Activated naive CD4-positive, alpha-beta T cell treated with anti-CD3 and anti-CD28 coated beads for 36 hours (primary cell): ENCODE measurements around the gene SRGN. TPM values are rescaled to one million over a fixed set of nuclear protein-coding genes. Genes with fewer than 3 reads are reported as not detected.
"Not testable (repeated sequence)": the region's sequence is repeated elsewhere in the genome, so short reads cannot be mapped to it uniquely, and the experiment has no call there.

Experiments
- CTCF ChIA-PET: fragments of 350-600 bp; sonication (Branson Sonifier 250); formaldehyde crosslinking; loops from one replicate; lab custom pipeline; 2021; ENCODE audit warnings: antibody characterized with exemption; lab: Charles Lee
- DNase-seq: peaks from one replicate; pipeline ENCODE4 v3.0.0-alpha.2; 2020
- H3K27ac Mint-ChIP-seq: one replicate; pipeline ENCODE4 v1.8.0; 2021; ENCODE audit warnings: mild to moderate bottlenecking, mixed read lengths
- H3K27me3 Mint-ChIP-seq: one replicate; pipeline ENCODE4 v1.8.0; 2021; ENCODE audit warnings: low read depth, mixed read lengths
- H3K36me3 Mint-ChIP-seq: one replicate; pipeline ENCODE4 v1.8.0; 2021; ENCODE audit warnings: low read depth, mixed read lengths
- H3K4me1 Mint-ChIP-seq: one replicate; pipeline ENCODE4 v1.8.0; 2021; ENCODE audit warnings: low read depth, mixed read lengths
- H3K4me3 Mint-ChIP-seq: one replicate; pipeline ENCODE4 v1.8.0; 2021; ENCODE audit warnings: mild to moderate bottlenecking, moderate library complexity, mixed read lengths
- H3K9me3 Mint-ChIP-seq: one replicate; pipeline ENCODE4 v1.8.0; 2021; ENCODE audit warnings: mixed read lengths
- intact Hi-C: fragments of 100-400 bp; cut with micrococcal nuclease; formaldehyde crosslinking; loops from one replicate; pipeline ENCODE4 v1.15.1; 2023
- total RNA-seq, 2 experiments: library from RNA; stranded (reverse); gene quantifications; one replicate each; pipeline ENCODE4 v1.2.3, GENCODE V29; 2021

SRGN gene, protein sequence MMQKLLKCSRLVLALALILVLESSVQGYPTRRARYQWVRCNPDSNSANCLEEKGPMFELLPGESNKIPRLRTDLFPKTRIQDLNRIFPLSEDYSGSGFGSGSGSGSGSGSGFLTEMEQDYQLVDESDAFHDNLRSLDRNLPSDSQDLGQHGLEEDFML
- total RNA-seq, result 100 to 1,000 TPM; 197 to 198 TPM

DNA sequence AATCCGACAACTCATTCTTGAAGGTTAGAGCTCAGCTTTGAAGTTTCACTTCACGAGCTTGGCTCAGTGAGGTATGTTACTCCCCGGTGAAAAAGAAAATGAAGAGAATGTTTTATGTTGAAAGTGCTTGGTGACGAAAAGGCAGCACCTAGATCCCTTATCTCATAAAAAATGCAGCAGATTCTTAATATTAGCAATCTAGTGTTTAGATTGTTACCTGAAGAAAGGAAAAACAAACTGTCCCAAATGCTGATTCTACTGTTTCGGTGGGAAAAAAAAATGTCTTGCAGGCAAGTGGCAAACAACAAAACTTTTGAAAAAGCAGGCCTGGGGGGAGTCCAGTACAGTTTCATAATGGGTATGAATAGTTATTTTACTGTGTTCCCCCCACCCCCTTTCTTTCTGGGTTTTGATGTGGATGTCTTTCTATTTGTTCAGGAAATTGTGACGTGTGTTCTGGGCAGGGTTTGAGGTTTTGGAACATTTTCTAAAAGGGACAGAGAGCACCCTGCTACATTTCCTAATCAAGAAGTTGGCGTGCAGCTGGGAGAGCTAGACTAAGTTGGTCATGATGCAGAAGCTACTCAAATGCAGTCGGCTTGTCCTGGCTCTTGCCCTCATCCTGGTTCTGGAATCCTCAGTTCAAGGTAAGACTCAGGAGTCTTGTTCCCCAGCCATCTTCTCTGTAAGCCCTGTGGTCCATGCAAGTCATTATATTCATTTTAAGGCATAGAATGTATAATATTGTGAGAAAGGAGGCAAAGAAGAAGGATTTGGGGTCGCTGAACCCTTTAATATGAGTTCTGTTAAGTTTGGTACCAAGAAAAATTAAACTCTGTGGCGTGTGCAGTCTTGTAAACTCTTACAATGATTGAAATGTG is at the start of gene SRGN:
SRGN (plus strand) TSS at position 514 of the 881 bp plus-strand sequence; CDS start at position 569, 55 bp downstream.
- Mint-ChIP-seq H3K4me3 (peak within 1 kb of the TSS; percentile 89), H3K36me3 (peaks cover 30% of the 10 kb centered on the region), H3K4me1 (peaks cover 59% of the 10 kb centered on the region), H3K27ac (peak within 1 kb of the TSS; percentile 99), H3K9me3 (no peaks in the 10 kb centered on the region), H3K27me3 (no peaks in the 10 kb centered on the region)
- intact Hi-C loops, result loop anchor here (1.0 to 2.0 kb wide), 8 partner anchors 22 to 1491 kb away; partner anchors contain the start of genes HNRNPH3 and PBLD
- CTCF ChIA-PET, result interaction anchor here (0.6 to 1.9 kb wide), 7 partner anchors 22 to 152 kb away, joined by 3 to 13 read pairs (median 5); no protein-coding TSS in a partner anchor
- DNase-seq, result peak; percentile 91

DNA sequence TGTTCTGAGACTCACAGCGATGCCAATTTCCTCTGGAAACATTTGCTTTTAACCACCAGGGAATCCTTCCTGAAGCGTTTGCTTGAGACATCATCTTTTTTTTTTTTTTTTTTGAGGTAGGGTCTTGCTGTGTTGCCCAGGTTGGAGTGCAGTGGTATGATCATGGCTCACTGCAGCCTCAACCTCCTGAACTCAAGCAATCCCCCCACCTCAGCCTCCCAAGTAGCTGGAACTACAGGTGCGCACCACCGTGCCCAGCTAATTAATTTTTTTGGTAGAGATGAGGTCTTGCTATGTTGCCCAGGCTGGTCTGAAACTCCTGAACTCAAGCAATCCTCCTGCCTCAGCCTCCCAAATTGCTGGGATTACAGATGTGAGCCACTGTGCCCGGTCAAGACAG is 47.0 kb upstream of the SRGN start:
- CTCF ChIA-PET, H3K36me3 Mint-ChIP-seq, H3K27ac Mint-ChIP-seq, H3K9me3 Mint-ChIP-seq, H3K27me3 Mint-ChIP-seq, intact Hi-C loops, DNase-seq, H3K4me3 Mint-ChIP-seq: not testable (repeated sequence)
- peaks cover 21% of the 10 kb centered on the region for H3K4me1 Mint-ChIP-seq

DNA sequence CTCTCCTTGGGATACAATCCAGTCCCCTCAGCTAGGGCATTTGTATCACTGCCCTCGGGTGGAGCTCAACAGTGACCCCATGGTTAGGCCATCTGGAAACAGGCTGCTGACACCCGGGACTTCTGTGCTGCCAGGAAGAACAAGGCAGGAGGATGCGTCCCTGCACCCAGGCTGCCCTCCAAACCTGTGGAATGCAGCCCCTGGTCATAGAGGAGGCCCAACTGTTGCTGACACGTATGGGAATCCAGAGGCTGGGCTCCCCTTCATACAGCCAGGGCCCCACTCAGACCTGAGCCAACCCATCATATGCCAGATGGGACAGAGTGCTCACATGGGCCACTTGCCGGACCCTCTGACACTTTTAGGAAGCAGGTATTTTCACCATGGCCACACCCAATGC is 45.5 kb upstream of the SRGN start:
- Mint-ChIP-seq H3K36me3 (no peaks in the 10 kb centered on the region), H3K4me3 (no peak overlapping the region), H3K4me1 (peaks cover 27% of the 10 kb centered on the region), H3K27ac (no peak overlapping the region), H3K27me3 (no peaks in the 10 kb centered on the region), H3K9me3 (no peaks in the 10 kb centered on the region)
- no peak for DNase-seq
- CTCF ChIA-PET, result interaction anchor here (1.0 kb wide), 1 partner anchor 37 kb away, joined by 6 read pairs; no protein-coding TSS in a partner anchor
- intact Hi-C loops, result no loop called here

DNA sequence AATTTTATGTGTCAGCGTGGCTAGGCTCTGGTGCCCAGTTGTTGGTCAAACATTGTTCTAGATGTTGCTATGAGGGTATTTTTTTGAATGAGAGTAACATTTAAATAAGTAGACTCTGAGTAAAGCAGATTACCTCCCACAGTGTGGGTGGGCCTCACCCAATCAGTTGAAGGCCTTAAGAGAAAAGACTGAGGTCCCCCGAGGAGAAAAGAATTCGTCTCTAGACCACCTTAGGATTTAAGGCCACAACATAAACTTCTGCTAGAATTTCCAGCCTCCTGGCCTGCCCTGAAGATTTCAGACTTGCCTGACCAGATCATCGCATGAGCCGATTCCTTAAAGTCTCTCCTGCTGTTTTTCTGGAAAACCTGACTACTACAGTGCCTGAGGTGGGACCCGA is 45.1 kb upstream of the SRGN start:
- Mint-ChIP-seq H3K27ac (no peak overlapping the region), H3K36me3 (no peaks in the 10 kb centered on the region), H3K4me3 (no peak overlapping the region), H3K4me1 (peaks cover 27% of the 10 kb centered on the region), H3K27me3 (no peaks in the 10 kb centered on the region), H3K9me3 (no peaks in the 10 kb centered on the region)
- CTCF ChIA-PET, result interaction anchor here (0.9 to 2.6 kb wide), 2 partner anchors 37 to 44 kb away, joined by 3 to 11 read pairs; no protein-coding TSS in a partner anchor
- intact Hi-C loops, result no loop called here
- DNase-seq, result no peak

DNA sequence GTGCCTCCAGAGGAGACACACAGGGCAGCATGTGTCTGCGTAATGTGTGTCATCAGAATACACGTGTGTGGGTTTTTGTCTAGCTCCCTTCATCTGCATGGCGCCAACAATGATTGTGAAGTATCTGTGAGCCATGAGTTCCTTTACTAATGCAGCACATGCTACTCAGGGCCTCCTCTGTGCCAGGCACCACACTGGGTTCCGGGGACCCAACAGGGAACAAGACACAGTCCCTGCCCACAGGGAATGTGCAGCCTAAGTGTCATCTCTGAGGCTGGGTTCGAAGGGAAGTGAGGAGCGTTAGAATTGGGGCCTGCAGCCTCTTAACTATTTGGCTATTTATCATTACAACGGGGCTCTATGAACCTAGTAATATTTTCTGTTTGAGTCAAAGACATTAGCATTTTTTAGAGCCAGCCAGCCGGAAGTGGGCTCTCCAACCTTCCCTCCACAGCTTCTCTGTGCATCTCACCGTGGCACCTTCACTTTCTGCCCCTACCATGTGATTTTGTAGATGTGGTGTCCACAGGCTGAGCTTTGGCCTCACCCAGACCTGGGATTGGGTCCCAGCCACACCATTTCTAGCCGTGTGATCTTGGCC is 43.9 kb upstream of the SRGN start:
- DNase-seq, result peak; percentile 48
- H3K4me1 Mint-ChIP-seq, result peaks cover 29% of the 10 kb centered on the region
- CTCF ChIA-PET, result interaction anchor here (0.9 to 2.6 kb wide), 7 partner anchors 10 to 47 kb away, joined by 3 to 11 read pairs (median 5); partner anchors contain the start of gene SRGN
- H3K36me3 Mint-ChIP-seq, result no peaks in the 10 kb centered on the region
- H3K27me3 Mint-ChIP-seq, result no peaks in the 10 kb centered on the region
- intact Hi-C loops, result loop anchor here (2.0 kb wide), 2 partner anchors 39 to 79 kb away; no protein-coding TSS in a partner anchor
- H3K4me3 Mint-ChIP-seq, result no peak overlapping the region
- H3K27ac Mint-ChIP-seq, result peak overlapping the region; percentile 87
- H3K9me3 Mint-ChIP-seq, result no peaks in the 10 kb centered on the region

DNA sequence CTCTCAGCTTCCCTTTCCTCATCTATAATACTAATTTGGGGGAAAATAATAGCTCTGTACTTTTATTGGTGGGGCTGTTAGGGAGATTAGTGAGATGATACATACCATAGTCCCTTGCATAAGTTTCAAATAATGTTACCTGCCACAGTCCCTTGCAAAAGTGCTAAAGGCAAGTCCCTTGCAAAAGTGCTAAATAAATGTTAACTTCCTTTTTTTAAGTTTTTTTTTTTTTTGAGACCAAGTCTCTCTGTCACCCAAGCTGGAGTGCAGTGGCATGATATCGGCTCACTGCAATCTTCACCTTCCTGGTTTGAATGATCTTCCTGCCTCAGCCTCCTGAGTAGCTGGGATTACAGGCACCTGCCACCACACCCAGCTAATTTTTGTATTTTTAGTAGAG is 43.4 kb upstream of the SRGN start:
- intact Hi-C loops, result loop anchor here (2.0 kb wide), 2 partner anchors 40 to 78 kb away; no protein-coding TSS in a partner anchor
- Mint-ChIP-seq H3K4me1 (peaks cover 29% of the 10 kb centered on the region), H3K27me3 (no peaks in the 10 kb centered on the region), H3K4me3 (no peak overlapping the region), H3K36me3 (no peaks in the 10 kb centered on the region), H3K27ac (peak overlapping the region; percentile 87), H3K9me3 (no peaks in the 10 kb centered on the region)
- CTCF ChIA-PET, result interaction anchor here (0.7 to 2.6 kb wide), 8 partner anchors 10 to 49 kb away, joined by 3 to 11 read pairs (median 6); partner anchors contain the start of gene SRGN
- DNase-seq, result no peak

DNA sequence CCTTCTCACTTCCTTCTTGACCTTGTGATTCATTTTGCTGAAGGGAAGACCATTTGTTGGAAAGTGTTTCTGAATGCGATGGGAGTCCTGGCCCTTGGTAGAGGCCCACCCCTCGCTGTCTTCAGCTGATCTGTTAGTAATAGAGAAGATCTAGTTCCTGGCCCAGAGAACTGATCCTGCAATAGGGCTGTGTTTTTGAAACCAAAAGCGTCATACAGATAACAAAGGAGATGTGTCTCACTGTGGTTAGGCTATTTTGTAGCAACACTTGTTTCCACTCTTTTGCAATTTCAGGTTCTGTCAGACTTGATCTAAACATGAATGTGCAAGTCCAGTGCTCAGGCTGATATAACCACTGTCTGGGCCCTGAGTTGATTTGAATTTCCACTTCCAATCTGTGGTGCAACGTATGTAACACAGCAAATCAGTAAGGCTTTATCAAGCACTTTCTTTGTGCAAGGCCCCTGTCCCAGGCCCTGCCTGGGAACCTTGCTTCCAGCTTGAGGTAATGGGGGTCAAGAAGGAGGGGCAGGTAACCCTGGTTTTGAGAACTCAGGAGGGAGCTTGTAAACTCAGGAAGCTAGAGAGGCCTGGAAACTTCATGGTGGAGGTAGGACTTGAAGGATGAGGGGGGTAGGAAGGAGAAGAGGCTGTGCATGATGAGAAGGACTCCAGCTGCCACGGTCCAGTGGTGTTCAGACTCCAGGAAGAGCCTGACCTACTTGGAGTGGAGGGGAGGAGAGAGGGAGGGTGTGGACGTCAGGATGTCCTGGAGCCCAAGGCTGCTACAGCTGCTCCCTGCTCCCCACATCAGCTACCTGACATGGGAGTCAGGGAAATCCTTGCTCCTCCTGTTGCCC is 42.2 kb upstream of the SRGN start:
- Mint-ChIP-seq H3K27me3 (no peaks in the 10 kb centered on the region), H3K36me3 (no peaks in the 10 kb centered on the region), H3K27ac (peak overlapping the region; percentile 87), H3K4me3 (no peak overlapping the region), H3K4me1 (peaks cover 29% of the 10 kb centered on the region), H3K9me3 (no peaks in the 10 kb centered on the region)
- DNase-seq, result peak; percentile 60
- CTCF ChIA-PET, result interaction anchor here (0.5 to 2.6 kb wide), 8 partner anchors 9 to 48 kb away, joined by 3 to 11 read pairs (median 4); partner anchors contain the start of gene SRGN
- intact Hi-C loops, result loop anchor here (1.0 to 5.0 kb wide), 6 partner anchors 10 to 177 kb away; partner anchors contain the start of gene HKDC1

DNA sequence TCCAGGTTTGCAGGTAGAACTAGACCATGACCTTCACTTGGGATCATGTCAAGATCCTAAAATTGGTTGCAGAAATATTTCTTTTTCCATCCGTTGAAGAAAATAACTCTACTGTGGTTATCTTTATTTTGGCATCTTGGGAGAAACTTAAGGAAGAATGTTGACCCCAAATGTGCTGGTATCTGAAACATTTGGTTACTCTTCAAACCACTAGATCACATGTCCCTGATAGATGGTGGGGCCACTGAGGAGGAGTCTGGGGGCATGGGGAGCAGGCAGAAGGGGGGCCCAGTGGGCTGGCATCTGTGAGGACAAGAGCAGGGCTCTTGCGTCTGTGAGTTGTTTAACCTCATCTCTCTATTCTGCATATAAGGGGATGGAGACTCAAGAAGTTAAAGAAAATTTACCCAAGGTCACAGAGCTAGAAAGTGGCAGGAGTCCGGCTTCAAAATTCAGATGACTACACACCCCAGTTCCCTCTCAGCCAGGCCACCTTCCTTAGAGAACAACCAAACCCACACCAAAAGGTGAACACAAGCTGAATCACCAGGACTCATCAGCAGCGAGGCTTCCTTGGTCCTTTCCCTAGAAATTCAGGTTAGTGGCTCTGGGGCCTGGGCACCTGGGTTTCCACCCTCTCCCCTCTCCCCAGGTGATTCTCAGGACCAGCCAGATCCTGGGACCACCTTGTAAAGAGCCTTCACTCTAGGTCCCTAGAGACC is 40.6 kb upstream of the SRGN start:
- CTCF ChIA-PET, result interaction anchor here (0.6 to 1.5 kb wide), 4 partner anchors 8 to 42 kb away, joined by 4 to 5 read pairs (median 4); no protein-coding TSS in a partner anchor
- H3K27me3 Mint-ChIP-seq, result no peaks in the 10 kb centered on the region
- no peak for DNase-seq
- peaks cover 35% of the 10 kb centered on the region for H3K4me1 Mint-ChIP-seq
- no peak overlapping the region for H3K27ac Mint-ChIP-seq
- H3K4me3 Mint-ChIP-seq, result no peak overlapping the region
- no peaks in the 10 kb centered on the region for H3K9me3 Mint-ChIP-seq
- intact Hi-C loops, result loop anchor here (5.0 kb wide), 1 partner anchor 175 kb away; the partner anchor contains the start of gene HKDC1
- H3K36me3 Mint-ChIP-seq, result no peaks in the 10 kb centered on the region

DNA sequence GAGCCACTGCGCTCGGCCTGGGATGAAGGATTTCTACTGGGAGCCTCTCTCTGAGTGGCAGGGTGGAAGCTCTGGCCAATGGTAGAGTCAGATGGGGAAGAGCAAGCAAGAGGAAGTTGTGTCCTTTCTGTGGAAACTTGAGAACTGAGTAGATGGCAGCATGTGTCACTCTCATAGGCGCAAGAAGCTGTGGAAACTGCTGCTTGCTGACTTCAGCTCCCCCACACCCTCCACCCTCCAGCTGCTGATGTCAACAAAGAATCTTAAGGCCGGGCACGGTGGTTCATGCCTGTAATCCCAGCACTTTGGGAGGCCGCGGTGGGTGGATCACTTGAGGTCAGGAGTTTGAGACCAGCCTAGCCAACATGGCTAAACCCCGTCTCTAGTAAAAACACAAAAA is 39.8 kb upstream of the SRGN start:
- peaks cover 35% of the 10 kb centered on the region for H3K4me1 Mint-ChIP-seq
- H3K27ac Mint-ChIP-seq, result no peak overlapping the region
- DNase-seq, result peak; percentile 52
- H3K36me3 Mint-ChIP-seq, result no peaks in the 10 kb centered on the region
- CTCF ChIA-PET, result interaction anchor here (1.3 to 1.8 kb wide), 2 partner anchors 17 to 44 kb away, joined by 5 read pairs; no protein-coding TSS in a partner anchor
- H3K4me3 Mint-ChIP-seq, result no peak overlapping the region
- intact Hi-C loops, result loop anchor here (5.0 kb wide), 1 partner anchor 174 kb away; the partner anchor contains the start of gene HKDC1
- no peaks in the 10 kb centered on the region for H3K27me3 Mint-ChIP-seq
- no peaks in the 10 kb centered on the region for H3K9me3 Mint-ChIP-seq

DNA sequence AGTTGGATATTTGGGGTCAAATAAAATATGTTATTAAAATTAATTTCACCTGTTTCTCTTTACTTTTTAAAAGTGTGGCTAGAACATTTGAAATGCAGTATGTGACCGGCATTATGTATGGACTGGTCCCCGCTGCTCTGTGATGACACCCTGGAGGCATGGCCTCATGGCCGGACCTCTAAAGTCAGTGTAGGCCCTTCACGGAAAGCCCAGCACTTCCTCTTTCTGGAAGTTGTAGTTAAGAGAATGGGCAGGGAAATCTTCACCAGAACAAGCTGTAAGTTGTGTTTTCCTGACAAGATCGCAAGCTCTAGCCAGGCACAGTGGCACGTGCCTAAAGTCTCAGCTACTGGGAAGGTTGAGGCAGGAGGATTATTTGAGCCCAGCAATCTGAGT is 38.3 kb upstream of the SRGN start:
- H3K27me3 Mint-ChIP-seq, result no peaks in the 10 kb centered on the region
- H3K4me1 Mint-ChIP-seq, result peaks cover 29% of the 10 kb centered on the region
- H3K4me3 Mint-ChIP-seq, result no peak overlapping the region
- intact Hi-C loops, result loop anchor here (5.0 kb wide), 1 partner anchor 173 kb away; the partner anchor contains the start of gene HKDC1
- H3K9me3 Mint-ChIP-seq, result no peaks in the 10 kb centered on the region
- no peak overlapping the region for H3K27ac Mint-ChIP-seq
- CTCF ChIA-PET, result interaction anchor here (0.9 to 1.8 kb wide), 3 partner anchors 16 to 44 kb away, joined by 3 to 5 read pairs (median 5); no protein-coding TSS in a partner anchor
- no peaks in the 10 kb centered on the region for H3K36me3 Mint-ChIP-seq
- DNase-seq, result no peak
